ENCODE measurements around the gene MROH2A. TPM values are rescaled to one million over a fixed set of nuclear protein-coding genes. Genes with fewer than 3 reads are reported as not detected.

MROH2A gene
- total RNA-seq, 1 experiment from 2014 or later: not detected

GRCh38 chr2:233773854-233774253, 4.3 kb upstream of the MROH2A start (continued):
- TF ChIP-seq CDX4 (CRISPR knock-in tag; IDR thresholded peaks at IDR 0.05; ENCODE audit: borderline replicate concordance): no peak
- no peak for TF ChIP-seq ETV6 (CRISPR knock-in tag; IDR thresholded peaks at IDR 0.05)
- TF ChIP-seq HMGXB4 (CRISPR knock-in tag; IDR thresholded peaks at IDR 0.05): no peak
- TF ChIP-seq JUN (CRISPR knock-in tag; IDR thresholded peaks at IDR 0.05): no peak
- no peak for TF ChIP-seq KAT7 (CRISPR knock-in tag; IDR thresholded peaks at IDR 0.05; ENCODE audit: borderline replicate concordance)
- no peak for TF ChIP-seq NR2C2 (CRISPR knock-in tag; IDR thresholded peaks at IDR 0.05)
- no peak for TF ChIP-seq ZNF423 (CRISPR knock-in tag; IDR thresholded peaks at IDR 0.05)

GRCh38 chr2:233775414-233775813, 2.7 kb upstream of the MROH2A start:
- ATAC-seq (no peak), DNase-seq (ENCODE audit: low spot score) (no peak)
- H3K27ac Mint-ChIP-seq: no peak overlapping the region
- no peaks in the 10 kb centered on the region for H3K4me1 Mint-ChIP-seq
- POLR2A ChIA-PET: no interaction called here
- no peak for TF ChIP-seq ATF1 (CRISPR knock-in tag; IDR thresholded peaks at IDR 0.05)
- no peak for TF ChIP-seq ZBTB21 (CRISPR knock-in tag; IDR thresholded peaks at IDR 0.05; ENCODE audit: borderline replicate concordance)
- no peak for TF ChIP-seq ZNF532 (CRISPR knock-in tag; IDR thresholded peaks at IDR 0.05; ENCODE audit: borderline replicate concordance)
- TF ChIP-seq E2F5 (CRISPR knock-in tag; IDR thresholded peaks at IDR 0.05): no peak
- no peak for TF ChIP-seq CDX4 (CRISPR knock-in tag; IDR thresholded peaks at IDR 0.05; ENCODE audit: borderline replicate concordance)
- TF ChIP-seq ZNF219 (CRISPR knock-in tag; IDR thresholded peaks at IDR 0.05; ENCODE audit: borderline replicate concordance): no peak
- TF ChIP-seq MAX (CRISPR knock-in tag; IDR thresholded peaks at IDR 0.05): no peak
- no peak for TF ChIP-seq ZNF232 (CRISPR knock-in tag; IDR thresholded peaks at IDR 0.05)
- no peak for TF ChIP-seq PREB (CRISPR knock-in tag; IDR thresholded peaks at IDR 0.05; ENCODE audit: borderline replicate concordance)
- TF ChIP-seq NR3C1 (CRISPR knock-in tag; conservative IDR thresholded peaks at IDR 0.05; ENCODE audit: low read depth): no peak
- TF ChIP-seq ZMAT4 (CRISPR knock-in tag; IDR thresholded peaks at IDR 0.05): no peak
- TF ChIP-seq ELF4 (CRISPR knock-in tag; IDR thresholded peaks at IDR 0.05; ENCODE audit: low read depth): no peak
- TF ChIP-seq ZSCAN18 (CRISPR knock-in tag; IDR thresholded peaks at IDR 0.05): no peak
- TF ChIP-seq HMGA2 (CRISPR knock-in tag; IDR thresholded peaks at IDR 0.05): no peak
- no peak for TF ChIP-seq ZNF138 (CRISPR knock-in tag; conservative IDR thresholded peaks at IDR 0.05)
- no peak for TF ChIP-seq GTF2I (CRISPR knock-in tag; conservative IDR thresholded peaks at IDR 0.05)
- TF ChIP-seq IRF1 (CRISPR knock-in tag; IDR thresholded peaks at IDR 0.05): no peak
- H3K27me3 Mint-ChIP-seq (ENCODE audit: low read depth): no peaks in the 10 kb centered on the region
- peaks cover 47% of the 10 kb centered on the region for H3K9me3 Mint-ChIP-seq
- H3K36me3 Mint-ChIP-seq: peaks cover 8% of the 10 kb centered on the region
- CTCF ChIA-PET: interaction anchor here (1.0 kb wide), 1 partner anchor 82 kb away, joined by 3 read pairs; no protein-coding TSS in a partner anchor
- no peak overlapping the region for H3K4me3 Mint-ChIP-seq
